ENCODE data around the gene CFAP100.

CFAP100 gene

DNA sequence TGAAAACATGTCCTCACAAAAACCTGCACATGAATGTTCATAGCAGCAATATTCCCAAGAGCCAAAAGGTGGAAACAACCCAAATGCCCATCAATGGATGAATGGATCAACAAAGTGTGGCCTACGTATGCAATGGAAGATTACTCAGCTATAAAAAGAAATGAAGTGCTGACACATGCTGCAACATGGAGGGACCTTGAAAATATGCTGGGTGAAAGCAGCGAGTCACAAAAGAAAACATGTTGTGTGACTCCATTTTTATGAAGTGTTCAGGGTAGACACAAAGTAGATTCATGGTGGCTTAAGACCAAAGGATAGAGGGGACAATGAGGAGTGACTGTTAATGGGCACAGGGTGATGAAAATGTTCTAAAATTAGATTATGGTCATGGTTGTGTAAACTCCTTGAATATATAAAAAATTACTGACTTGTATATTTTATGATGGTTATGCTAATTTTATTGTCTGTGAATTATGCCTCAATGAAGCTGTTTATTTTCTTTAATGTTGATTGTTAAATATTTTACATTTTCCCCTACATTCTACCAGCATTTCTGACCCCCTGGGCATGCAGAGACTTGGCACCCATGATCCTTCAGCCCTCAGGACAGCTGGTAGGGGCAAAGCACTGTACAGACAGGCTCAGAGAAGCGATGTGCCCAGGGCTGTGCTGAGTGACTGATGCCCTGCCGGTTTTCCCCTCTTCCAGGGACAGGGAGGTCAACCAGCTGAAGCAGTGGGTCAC lies 37.8 kb downstream of the CFAP100 start:
- TF ChIP-seq, protein P1, sequence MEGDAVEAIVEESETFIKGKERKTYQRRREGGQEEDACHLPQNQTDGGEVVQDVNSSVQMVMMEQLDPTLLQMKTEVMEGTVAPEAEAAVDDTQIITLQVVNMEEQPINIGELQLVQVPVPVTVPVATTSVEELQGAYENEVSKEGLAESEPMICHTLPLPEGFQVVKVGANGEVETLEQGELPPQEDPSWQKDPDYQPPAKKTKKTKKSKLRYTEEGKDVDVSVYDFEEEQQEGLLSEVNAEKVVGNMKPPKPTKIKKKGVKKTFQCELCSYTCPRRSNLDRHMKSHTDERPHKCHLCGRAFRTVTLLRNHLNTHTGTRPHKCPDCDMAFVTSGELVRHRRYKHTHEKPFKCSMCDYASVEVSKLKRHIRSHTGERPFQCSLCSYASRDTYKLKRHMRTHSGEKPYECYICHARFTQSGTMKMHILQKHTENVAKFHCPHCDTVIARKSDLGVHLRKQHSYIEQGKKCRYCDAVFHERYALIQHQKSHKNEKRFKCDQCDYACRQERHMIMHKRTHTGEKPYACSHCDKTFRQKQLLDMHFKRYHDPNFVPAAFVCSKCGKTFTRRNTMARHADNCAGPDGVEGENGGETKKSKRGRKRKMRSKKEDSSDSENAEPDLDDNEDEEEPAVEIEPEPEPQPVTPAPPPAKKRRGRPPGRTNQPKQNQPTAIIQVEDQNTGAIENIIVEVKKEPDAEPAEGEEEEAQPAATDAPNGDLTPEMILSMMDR (conservative IDR thresholded peaks at IDR 0.05): no peak
- TF ChIP-seq ZFX (IDR thresholded peaks at IDR 0.05): no peak
- H3K27ac ChIP-seq: no peak overlapping the region

DNA sequence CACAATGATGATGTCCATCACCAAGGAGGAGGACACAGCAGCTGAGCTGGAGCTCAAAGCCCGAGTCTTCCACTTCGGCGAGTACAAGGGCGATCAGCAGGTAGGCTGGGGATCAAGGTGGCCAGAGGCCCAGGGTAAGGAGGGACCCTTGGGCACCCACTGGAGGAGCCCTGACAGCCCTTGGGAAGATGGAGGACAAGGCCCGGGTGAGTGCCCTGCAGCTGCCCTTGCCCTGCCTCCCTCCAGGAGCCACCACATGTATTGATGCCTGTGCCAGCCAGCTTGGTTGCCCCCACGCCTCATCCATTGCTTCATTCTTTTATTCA lies 38.4 kb downstream of the CFAP100 start:
- TF ChIP-seq ZFX (IDR thresholded peaks at IDR 0.05): no peak
- TF ChIP-seq, protein P1 (conservative IDR thresholded peaks at IDR 0.05): no peak
- no peak overlapping the region for H3K27ac ChIP-seq

DNA sequence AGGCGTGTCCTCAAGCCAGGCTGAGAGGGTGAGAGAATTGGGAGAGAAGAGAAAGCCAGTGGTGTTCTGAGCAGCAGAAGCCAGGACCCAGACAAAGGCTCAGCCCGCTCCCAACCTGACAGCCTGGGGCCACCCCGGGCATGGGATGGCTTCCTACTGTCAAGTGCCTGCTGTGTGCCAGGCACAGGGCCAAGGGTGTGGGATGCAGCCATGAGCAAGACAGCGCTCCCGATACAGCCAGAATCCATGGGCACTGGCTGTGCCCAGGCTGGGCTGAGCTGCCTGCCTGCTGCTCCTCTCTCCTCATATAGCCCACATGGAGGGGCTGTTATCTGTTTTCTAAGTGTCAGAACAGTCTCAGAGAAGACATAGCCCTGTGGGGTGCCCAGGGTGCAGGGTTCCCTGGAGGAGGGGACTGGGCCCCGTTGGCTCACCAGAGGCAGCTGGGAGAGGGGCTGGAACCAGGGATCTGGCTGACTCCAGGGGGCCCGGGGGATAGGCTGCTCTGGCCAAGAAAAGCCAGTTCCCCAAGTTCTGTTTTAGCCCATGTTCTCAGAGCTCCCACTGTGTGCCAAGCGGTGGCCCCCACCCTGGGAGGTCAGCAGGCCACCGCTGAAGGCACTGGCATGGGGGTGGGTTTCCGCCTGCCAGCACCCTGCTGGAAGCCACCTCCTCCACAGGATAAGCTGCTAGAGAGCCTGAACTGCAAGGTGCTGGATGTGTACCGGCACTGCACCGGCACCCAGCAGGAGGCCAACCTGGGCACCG lies 39.0 kb downstream of the CFAP100 start:
- no peak overlapping the region for H3K27ac ChIP-seq
- TF ChIP-seq ZFX (IDR thresholded peaks at IDR 0.05): no peak

DNA sequence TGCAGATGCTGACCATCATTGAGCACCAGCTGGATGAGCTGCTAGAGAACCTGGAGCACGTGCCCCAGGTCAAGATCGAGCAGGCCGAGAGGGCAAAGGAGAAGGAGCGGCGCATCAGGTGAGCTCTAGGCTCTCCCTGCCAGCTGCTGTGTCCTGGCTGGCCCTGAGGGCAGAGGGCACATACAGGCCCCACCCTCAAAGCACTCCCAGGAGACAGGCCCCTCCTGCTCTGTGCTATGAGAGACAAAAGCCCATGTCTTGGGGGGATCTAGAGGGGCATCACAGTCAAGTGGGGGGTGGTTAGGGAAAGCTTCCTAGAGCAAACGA lies 39.5 kb downstream of the CFAP100 start:
- H3K27ac ChIP-seq: no peak overlapping the region
- TF ChIP-seq, protein P1 (conservative IDR thresholded peaks at IDR 0.05): no peak

DNA sequence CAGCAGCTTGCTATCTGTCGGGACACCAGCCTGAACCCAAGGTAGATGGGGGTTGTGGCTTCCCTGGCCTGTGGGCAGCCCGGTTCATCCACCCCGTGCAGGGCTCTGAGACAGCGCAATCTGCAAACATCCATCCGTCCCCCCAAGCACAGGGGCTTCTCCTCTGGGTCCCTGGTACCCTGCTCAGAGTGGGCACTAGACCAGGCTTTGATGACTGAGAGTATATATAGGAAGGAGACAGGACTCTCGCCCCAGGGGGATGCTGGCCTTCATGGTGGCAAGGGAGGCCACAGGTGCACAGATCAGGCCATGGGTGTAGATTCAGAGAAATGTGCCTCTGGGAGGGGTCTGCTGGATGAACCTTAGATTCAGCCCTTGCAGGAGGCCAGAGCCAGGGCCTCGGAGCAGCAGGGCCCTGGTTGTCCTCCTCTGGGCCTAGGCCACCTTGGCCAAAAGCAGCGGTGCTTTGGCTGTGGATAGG lies 40.3 kb downstream of the CFAP100 start:
- no peak for TF ChIP-seq ZFX (IDR thresholded peaks at IDR 0.05)
- TF ChIP-seq, protein P1 (conservative IDR thresholded peaks at IDR 0.05): no peak

DNA sequence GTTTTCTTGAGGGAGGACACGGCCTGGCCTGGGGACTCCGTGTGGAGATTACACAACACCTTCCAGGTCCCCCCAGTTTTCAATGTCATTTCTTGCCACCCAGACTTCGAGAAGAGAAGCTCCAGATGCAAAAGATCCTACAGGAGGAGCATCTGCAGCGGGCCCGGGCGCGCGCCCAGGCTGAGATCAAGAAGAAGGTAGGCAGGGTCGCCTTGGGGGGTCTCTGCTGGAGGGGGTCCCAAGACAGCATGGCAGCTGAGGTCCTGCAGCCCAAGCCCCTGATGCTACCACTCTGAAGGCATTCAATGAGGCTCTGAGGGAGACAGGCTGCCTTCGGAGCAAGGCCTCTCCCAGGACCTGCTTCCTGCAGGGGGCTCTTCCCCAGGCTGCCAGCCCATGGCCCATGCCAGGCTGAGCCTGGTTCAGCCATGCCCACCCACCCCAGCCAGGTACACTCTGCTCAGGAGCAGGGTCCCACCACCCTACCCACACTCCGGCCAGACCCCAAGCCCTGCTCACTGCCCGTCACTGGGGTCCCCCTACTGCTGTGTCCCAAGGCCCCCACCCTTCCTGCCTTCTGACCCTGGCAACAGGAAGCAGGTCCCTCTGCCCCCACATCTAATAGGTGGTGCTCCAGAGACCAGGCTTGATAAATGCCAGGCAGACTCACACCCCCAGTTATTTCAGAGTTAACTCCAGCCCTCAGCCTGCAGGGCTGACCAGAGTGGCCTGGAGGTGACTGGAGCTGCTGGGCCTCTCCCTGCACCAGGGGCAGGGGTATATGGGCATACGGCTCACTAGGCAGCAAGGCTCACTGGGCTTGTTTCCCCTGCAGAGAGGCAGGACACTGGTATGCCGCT lies 41.0 kb downstream of the CFAP100 start:
- H3K27ac ChIP-seq: no peak overlapping the region
- TF ChIP-seq ZFX (IDR thresholded peaks at IDR 0.05): no peak
- TF ChIP-seq, protein P1 (conservative IDR thresholded peaks at IDR 0.05): no peak

More for the DNA sequence above, 40.3 kb downstream of the CFAP100 start:
- no peak overlapping the region for H3K27ac ChIP-seq

DNA sequence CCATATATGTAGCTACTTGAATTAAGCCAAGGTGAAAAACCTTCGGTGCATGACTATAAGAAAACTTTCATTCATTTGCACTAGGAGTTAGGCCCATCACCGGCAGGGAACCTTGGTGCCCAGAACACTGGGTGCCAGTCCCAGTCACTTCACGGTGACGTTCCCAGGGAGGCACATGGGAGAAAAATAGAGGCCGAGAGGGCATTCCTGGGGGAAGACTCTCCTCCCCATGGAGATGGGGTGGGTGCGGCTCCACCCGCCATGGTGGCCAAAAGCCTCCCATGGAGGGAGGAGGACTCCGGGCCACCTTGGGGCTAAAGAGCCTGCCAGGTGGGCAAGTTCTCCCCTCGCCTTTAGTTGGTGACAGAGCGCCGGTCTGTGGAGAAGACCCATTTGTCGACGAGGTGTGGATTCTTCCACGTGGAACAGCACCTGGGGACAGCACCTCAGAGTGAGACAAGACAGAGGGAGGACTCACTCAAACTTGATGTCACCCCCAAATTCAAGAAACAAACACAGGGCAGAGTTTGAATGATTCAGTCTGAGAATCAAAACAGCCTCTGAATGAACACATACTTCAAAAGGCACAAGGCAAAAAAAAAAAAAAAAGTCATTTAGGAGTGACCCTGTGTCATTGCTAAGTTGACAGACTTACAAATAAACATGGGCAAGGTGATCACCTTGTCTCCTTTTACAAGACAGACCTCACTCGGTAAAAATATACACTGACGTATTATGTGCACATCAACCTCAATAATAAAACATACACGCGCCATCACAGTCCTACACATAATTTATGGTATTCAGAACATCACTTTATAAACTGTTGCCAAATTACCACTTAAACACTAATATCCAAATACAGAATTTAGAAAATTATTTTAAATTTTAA lies 42.4 kb downstream of the CFAP100 start:
- H3K27ac ChIP-seq: no peak overlapping the region
- TF ChIP-seq, protein P1 (conservative IDR thresholded peaks at IDR 0.05): no peak
- no peak for TF ChIP-seq ZFX (IDR thresholded peaks at IDR 0.05)

All from C4-2B (cell line).